SIG-M5 treated with dmso at 0.1 percent for 504 hours (cell line): ENCODE results near the gene GCNT1.
"Not testable (repeated sequence)": the region's sequence is repeated elsewhere in the genome, so short reads cannot be mapped to it uniquely, and the experiment has no call there.

ENCODE experiments used
- DNase-seq: peaks from one replicate; lab custom pipeline; 2025; ENCODE audit not compliant: unreplicated experiment; lab: John Stamatoyannopoulos, UW

The GCNT1 gene

GRCh38 chr9:76441551-76442322 is 17.2 kb upstream of the GCNT1 start:
- no peak for DNase-seq

DNA sequence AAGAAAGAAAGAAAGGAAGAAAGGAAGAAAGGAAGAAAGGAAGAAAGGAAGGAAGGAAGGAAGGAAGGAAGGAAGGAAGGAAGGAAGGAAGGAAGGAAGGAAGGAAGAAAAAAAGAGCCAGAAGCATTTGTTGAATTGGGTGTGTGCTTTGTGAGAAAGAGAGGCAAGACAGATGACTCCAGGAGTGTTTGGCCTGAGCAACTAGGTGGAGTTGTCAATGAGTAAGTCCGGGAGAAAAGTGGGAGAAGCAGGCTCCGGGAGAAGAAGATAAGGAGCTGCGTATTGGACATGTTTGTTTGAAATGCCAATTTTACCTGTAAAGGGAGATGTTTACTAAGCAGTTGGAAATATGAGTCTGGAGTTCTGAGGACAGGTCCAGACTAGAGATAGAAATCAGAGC is 15.1 kb upstream of the GCNT1 start:
- DNase-seq, result no peak

GRCh38 chr9:76444322-76444929 is 14.6 kb upstream of the GCNT1 start:
- peak; percentile 14 for DNase-seq

- DNase-seq, result no peak
These were observed 13.0 kb upstream of the GCNT1 start for GRCh38 chr9:76445976-76446375.

- no peak for DNase-seq
These were observed 10.5 kb upstream of the GCNT1 start for GRCh38 chr9:76448501-76448900.

DNA sequence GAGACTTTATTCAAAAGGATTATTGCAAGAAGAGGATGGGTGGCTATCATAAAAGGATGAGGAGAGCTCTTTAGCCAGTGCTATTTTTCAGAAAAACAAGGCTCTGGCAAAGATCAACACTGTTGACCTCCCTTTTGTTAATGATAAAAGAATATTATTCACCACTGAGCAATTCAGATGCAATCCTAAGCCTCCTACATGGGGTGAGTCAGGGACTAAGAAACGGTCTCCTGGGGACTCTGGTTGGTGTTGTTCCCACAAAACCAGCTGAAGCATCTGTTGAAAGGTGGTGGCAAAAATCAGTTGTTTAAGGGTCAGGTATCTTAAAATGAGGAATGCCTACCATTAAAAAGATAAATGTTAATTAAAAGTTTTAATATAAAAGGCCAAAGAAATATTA is 7.7 kb upstream of the GCNT1 start:
- no peak for DNase-seq

DNA sequence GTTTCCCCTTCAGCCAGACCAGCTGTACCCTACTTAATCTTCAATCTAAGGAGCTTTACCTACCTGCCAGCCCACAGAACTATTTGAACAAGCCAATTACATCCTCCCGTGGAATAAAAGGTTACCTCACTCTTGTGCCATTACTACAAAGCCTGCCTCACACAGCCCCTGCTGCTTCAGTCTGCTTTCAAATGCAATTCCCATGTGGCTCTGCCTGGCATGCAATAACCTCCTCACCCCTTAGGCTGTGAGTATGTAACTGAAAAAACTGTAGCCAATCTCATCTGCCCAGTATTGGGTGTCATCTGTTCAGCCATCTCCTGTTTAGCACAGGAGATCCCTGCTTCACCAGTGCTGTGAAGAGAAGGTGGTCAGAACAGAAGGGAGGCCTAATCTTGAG is 6.1 kb upstream of the GCNT1 start:
- no peak for DNase-seq

GRCh38 chr9:76453785-76454184 is 5.2 kb upstream of the GCNT1 start:
- peak; percentile 25 for DNase-seq

DNA sequence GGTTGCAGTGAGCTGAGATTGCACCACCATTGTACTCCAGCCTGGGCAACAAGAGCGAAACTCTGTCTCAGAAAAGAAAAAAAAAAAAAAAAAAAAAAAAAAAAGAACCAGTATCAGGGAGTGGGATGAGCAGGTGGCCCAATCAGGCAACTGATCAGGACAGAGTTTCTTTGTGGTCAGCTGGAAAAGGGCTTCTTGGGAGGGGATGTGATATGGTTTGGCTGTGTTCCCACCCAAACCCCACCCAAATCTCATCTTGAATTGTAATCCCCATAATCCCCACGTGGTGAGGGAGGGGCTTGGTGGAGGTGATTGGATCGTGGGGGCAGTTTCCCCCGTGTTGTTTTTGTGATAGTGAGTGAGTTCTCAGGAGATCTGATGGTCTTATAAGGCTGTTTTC is 4.7 kb upstream of the GCNT1 start:
- no peak for DNase-seq

DNA sequence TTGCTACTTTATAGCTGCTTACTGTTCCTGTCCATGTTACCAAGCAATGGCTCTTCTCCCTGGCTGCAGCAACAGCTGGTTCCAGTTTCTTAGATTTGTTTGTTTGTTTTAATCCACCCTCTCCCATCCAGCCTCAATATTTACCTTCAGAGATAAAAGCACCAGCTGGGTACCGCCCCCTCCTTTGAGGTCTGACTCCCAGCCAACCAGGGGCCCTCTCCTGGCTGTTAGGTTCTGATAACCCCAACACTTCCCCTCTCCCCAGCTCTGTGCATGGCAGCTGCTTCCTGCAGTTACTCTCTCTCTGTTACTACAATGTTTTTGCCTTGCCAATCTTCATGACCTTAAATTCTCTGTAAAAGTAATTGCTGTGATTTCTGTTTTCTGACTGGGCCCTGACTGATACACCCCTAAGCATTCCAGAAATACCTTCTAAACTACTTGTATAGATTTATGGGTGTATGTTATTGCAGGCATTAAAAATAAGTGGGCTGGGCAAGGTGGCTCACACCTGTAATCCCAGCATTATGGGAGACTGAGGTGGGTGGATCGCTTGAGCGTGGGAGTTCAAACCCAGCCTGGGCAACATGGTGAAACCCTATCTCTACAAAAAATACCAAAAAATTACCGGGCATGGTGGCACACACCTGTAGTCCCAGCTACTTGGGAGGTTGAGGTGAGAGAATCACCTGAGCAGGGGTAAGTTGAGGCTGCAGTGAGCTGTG is 2.6 kb upstream of the GCNT1 start:
- DNase-seq, result peak; percentile 67

DNA sequence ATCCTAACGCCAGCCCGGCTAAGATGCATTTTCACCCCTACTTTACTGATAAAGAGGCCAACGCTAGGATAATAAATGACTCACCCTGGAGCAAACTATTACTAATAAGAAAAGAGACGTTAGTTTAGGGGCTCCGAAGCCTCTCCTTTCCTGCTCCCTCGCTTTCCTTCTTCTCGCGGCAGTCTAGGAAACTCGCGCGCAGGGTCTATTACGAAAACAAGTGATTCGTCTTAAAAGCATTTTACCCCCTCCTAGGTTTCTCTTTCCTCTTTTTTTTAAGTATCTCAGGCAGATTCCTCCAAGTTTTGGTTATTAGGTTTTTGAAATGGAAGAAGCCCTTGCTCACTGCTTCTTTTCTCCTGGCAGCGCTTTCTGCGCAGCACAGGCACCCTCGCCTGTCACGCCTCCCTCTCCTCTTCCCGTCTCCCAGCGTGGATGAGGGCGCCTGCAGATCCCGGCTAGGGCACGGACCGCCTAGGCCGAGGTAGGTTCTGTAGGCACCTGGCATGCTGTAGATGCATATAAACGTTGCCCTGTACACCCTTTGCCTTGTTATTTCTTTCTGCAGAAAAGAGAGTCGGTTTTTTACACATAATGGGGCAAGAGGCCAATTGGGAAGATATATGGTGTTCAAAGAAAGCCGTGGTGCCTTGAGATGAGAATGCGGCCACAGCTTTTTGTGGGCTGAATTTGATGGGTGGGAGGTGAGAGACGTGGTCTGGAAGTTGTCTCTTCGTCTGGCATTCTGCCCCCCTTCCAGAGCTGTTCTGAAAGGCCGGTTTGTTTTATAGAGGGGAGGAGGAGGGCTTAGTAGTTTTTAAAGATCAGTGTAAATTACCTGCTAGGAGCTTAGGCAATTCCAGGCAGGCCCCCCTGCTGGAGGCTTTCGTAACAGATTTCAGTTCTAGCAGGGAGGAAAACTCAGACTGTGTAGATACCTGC is 983 bp downstream of the GCNT1 start:
- peak; percentile 53 for DNase-seq

- no peak for DNase-seq
These were observed 3.1 kb downstream of the GCNT1 start for GRCh38 chr9:76462126-76462525.

DNA sequence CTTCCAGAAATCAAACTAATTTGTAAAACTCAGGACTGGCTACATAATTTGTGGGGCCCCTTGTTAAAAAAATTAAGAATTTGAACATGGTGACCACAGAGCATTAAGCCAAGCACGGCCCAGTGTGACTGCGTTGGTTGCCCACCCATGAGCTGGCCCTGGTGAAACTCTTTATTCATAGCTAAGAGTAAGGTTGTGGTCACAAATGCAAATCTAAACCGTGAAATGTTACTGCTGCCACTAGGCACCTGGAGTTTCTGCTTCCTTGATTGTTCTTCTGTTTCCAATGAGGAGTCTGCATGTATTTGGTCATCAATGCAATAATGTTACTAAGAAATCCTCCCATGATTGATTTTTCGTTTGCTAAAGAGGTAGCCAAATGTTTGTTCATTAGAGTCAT is 4.2 kb downstream of the GCNT1 start:
- no peak for DNase-seq

GRCh38 chr9:76464706-76465105 is 5.7 kb downstream of the GCNT1 start:
- DNase-seq, result no peak

GRCh38 chr9:76465442-76466298 is 6.7 kb downstream of the GCNT1 start:
- no peak for DNase-seq

GRCh38 chr9:76466299-76466605 is 7.3 kb downstream of the GCNT1 start:
- DNase-seq, result no peak

DNA sequence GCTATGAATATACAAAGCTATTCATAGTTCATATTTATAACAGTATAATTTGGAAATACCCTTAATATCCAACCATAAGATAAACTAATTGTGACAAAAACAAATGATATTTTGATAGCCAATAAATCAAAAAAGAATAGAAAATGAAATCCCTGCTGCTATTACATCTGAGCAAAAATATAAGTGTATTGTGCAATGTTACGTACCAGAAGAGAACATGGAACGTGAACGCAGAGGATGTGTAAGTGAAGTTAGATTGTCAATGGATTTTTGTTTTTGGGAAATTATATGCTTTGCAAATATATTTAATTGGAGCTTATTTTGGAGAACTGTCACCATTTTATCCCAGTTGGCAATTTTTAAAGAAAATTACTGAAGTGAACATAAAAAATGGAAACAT is 15.4 kb downstream of the GCNT1 start:
- no peak for DNase-seq

DNA sequence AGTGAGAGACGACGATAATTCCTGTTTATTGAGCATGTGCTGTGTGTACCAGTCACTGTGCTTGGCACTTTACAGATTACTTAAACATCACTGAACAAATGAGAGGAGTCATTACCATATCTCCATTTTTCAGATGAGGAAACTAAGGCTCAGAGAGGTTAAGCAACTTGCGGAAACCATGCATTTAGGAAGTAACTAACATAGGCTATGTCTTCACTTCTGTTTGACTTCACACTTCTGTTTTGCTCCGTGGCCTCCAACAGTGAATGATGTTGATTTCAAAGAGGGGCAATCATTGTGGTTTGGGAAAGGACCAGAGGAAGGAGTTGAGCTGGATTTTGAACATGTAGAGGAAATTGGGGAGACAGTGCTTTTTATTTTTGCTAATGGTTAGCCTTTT is 16.7 kb downstream of the GCNT1 start:
- DNase-seq, result peak; percentile 13

- DNase-seq, result not testable (repeated sequence)
These were observed 18.8 kb downstream of the GCNT1 start for GRCh38 chr9:76477818-76478217.

DNA sequence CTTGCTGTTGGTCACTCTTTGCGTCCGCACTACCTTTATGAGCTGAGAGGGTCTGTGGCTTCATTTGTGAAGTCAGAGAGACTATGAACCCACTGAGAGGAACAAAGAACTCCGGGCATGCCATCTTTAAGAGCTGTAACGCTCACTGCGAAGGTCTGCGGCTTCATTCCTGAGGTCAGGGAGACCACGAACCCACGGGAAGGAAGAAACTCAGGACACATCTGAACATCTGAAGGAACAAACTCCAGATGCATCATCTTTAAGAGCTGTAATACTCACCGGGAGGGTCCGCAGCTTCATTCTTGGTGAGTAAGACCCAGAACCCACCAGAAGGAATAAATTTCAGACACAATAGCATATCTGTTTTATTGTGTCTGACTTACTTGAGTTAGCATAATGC is 19.2 kb downstream of the GCNT1 start:
- DNase-seq, result no peak
